Cerebellar nuclear complex (tissue), 1 donor: ENCODE results near the gene POLH.
"Not testable (repeated sequence)": the region's sequence is repeated elsewhere in the genome, so short reads cannot be mapped to it uniquely, and the experiment has no call there.

Source experiments
- DNase-seq, 2 experiments: peaks; one replicate each; lab custom pipeline; 2025; lab: John Stamatoyannopoulos, UW

The POLH gene

DNA sequence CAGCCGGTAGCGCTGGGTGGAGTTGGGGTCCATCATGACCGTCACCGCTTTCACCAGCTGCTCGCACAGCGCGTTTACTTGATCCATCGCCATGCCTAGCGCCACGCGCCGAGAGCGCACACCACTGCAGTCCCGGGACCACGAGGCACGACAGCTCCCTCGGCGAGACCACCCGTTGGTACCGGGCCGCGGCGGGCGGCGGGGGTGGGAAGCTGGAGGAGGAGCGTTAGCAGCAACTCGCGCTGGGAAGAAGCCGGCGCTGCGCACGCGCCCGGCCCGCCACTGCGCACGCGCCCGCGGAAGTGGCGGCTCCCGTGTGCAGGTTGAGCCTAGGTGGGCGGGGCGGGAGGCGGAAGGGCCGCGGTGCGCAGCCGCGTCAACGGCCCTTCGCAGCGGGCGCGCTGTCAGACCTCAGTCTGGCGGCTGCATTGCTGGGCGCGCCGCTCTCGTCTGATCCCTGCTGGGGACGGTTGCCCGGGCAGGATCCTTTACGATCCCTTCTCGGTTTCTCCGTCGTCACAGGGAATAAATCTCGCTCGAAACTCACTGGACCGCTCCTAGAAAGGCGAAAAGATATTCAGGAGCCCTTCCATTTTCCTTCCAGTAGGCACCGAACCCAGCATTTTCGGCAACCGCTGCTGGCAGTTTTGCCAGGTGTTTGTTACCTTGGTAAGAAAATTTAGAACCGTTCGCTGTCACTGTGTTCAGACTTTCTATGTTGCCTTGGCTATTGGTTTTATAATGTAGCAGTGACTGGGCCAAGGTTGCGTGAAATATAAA is at the start of gene POLH, which contains the start of gene XPO5:
Gene POLH, plus strand, starts transcription at position 414 of the 780 bp plus-strand sequence. CDS start 6,135 bp downstream, outside the sequence.
Gene XPO5, minus strand, starts transcription at position 267 of the 780 bp plus-strand sequence. Its CDS starts 174 bp downstream, at position 93.
- DNase-seq: peak; percentile 18 to 47

- DNase-seq: no peak
Observed at GRCh38 chr6:43532201-43532600, 43.8 kb upstream of the POLH start.

GRCh38 chr6:43538986-43539385 is 37.0 kb upstream of the POLH start:
- not testable (repeated sequence) for DNase-seq

- not testable (repeated sequence) for DNase-seq
Observed at GRCh38 chr6:43539409-43539808, 36.6 kb upstream of the POLH start.

DNA sequence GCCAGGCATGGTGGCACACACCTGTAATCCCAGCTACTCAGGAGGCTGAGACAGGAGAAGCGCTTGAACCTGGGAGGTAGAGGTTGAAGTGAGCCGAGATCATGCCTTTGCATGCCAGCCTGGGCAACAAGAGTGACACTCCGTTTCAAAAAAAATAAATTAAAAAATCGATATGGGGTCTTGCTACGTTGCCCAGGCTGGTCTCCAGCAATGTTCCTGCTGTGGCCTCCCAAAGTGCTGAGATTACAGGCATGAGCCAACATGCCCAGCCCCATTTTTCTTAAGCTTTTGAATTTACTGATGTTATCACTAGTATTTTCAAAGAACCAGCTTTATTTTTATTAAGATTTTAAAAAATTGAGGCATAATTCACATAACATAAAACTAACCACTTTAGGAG is 35.5 kb upstream of the POLH start:
- no peak for DNase-seq

DNA sequence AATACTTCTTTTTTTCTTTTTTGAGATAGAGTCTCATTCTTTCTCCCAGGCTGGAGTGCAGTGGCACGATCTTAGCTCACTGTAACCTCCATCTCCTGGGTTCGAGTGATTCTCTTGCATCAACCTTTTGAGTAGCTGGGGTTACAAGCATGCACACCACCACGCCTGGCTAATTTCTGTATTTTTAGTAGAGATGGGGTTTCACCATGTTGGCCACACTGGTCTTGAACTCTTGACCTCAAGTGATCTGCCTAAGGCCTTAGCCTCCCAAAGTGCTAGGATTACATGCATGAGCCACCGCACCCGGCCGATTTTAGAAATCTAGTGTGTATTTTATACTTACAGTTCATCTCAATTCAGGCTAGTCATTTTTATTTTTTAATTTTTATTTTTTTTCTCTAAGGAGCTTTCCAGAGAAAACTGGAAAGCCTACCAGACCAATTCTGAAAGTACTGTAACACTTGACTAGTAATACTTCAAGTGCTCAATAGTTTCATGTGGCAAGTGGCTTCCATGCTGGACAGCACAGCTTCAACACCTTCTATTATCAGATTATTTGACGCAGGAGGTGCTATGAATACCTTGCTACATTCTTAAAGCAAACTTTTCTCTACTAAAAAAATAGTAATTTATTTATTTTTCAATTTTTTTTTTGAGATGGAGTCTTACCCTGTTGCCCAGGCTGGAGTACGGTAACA is 34.1 kb upstream of the POLH start:
- no peak for DNase-seq

GRCh38 chr6:43544461-43544860 is 31.5 kb upstream of the POLH start:
- DNase-seq: no peak

GRCh38 chr6:43547222-43547621 is 28.8 kb upstream of the POLH start:
- DNase-seq: no peak

- not testable (repeated sequence) for DNase-seq
Observed at GRCh38 chr6:43557620-43558019, 18.4 kb upstream of the POLH start.

- DNase-seq: no peak
Observed at GRCh38 chr6:43559328-43559727, 16.7 kb upstream of the POLH start.

- DNase-seq: no peak
Observed at GRCh38 chr6:43570876-43571441, 5.0 kb upstream of the POLH start.

DNA sequence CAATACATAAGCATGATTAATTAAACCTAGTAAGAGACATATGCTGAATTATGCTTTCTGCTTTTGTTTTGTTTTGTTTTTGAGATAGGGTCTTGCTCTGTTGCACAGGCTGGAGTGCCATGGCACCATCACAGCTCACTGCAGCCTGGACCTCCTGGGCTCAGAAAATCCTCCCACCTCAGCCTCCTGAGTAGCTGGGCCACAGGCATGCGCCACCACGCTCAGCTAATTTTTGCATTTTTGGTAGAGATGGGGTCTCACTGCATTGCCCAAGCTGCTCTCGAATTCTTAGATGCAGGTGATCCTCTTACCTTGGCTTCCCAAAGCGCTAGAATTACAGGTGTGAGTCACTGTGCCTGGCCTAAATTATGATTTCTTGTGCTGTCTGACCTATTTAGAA is 4.0 kb upstream of the POLH start:
- no peak for DNase-seq

DNA sequence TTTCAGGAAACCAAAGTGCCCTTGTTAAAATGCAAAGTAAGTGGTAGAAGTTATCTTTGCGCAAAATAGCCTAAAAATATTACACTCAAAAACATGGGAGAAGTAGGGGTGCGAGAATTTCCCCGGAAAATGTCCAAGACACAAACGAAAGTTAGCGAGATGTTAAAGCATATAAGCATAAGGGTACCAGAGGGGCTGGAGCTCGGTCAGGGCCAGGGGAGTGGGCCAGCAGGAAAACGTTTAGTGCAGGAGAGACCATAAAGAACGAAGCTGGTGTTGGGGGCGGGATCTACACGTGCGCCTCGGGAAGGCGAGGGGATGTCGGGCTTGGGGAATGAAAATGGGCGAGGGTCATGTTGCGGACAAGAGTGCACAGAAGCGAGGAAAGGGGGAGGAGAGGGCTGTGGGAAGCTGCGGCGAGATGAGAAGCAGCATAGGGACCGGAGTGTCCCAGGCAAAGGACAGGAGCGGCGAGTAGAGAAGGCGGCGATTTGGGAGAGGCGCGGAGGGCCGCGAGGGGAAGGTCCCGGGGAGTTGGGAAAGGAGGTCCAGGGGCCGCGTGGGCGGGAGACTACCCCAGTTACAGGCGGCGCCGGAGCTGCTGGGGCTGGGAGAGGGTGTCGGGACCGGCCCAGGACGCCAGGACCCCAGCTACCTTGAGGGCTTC is 747 bp upstream of the POLH start:
- no peak for DNase-seq

DNA sequence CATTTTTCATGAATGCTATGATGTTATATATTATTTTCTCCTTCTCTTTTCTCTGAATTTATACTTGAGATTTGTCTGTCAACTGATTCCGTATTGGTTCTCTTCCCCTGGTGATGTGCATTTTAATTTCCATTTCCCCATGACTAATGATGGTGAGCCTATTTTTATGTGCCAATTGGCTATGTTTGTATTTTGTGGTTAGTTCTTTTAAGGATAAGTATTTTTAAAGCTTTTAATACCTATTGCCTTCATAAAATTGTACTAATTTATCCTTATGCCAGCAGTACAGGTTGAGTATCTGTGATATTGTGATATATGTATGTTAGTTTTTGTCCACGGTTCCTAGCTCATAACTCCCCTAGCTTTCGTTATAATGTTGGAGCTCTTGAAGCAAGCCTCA is 2.8 kb downstream of the POLH start:
- no peak for DNase-seq

GRCh38 chr6:43579171-43579570 is 3.2 kb downstream of the POLH start:
- no peak for DNase-seq

DNA sequence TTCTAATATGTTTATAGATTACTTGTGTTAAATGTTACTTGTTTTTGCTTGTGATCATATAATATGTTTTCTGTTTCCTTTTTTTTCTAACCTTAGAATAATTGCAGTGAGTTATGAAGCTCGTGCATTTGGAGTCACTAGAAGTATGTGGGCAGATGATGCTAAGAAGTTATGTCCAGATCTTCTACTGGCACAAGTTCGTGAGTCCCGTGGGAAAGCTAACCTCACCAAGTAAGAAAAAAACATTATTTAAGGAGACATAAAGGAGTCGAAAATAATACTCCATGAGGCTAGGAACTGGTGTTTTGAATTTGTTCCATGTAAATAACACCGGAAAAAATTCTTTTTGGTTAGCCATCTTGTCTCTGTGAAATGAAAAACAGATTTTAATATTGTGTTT is 6.9 kb downstream of the POLH start:
- no peak for DNase-seq

- DNase-seq: no peak
Observed at GRCh38 chr6:43584892-43585570, 9.0 kb downstream of the POLH start.

- DNase-seq: no peak
Observed at GRCh38 chr6:43588194-43588593, 12.2 kb downstream of the POLH start.

DNA sequence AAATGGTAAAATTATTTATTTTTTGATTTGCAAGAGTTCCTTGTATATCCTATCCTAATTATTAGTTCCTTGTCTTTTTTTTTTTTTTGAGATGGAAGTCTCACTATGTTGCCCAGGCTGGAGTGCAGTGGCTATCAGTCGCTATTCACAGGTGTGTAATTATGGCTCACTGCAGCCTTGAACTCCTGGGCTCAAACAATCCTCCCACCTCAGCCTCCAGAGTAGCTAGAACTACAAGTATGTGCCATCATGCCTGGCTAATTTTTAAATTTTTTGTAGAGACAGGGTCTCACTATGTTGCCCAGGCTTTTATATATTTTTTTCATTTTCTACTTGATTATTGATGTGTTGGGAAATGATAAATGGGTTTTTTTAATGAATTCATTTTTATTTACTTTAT is 13.6 kb downstream of the POLH start:
- DNase-seq: not testable (repeated sequence)

- DNase-seq: no peak
Observed at GRCh38 chr6:43593938-43594337, 18.0 kb downstream of the POLH start.

GRCh38 chr6:43600595-43600994 is 24.6 kb downstream of the POLH start:
- no peak for DNase-seq

DNA sequence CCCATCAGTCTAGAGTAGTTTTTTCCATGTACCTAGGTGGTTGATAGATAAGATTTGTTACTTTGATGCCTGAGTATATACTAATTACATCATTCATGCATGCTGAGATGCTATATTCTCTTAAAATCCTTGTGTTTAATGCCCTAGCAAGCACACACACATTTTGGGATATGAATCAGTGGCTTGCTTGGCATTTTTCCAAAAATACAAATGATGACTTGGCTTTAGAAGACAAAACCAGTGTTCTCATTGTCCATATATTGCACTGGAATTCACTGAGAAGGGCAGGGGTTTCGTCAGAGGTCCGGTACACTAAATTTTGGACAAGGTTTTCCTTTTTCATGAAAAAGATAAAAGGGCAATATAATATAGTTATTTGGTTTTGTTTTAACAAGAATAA is 28.2 kb downstream of the POLH start:
- no peak for DNase-seq
